Measurements from ENCODE around the gene ACAA2. TPM values are rescaled to one million over a fixed set of nuclear protein-coding genes. Genes with fewer than 3 reads are reported as not detected.
"Not testable (repeated sequence)": the region's sequence is repeated elsewhere in the genome, so short reads cannot be mapped to it uniquely, and the experiment has no call there.

The ACAA2 gene
- polyA plus RNA-seq, 3 donors = 20.8 to 109 (median 97.6) TPM

- Histone ChIP-seq H3K79me2 (ENCODE audit: insufficient read depth, low read length) (no peaks in the 10 kb centered on the region), H3K4me3 (replicated peaks in 1 of 3; ENCODE audit: low read depth in 2 of 3, low read length in 3 of 3) (no peak overlapping the region), H4K20me1 (ENCODE audit: insufficient read depth, low read length) (no peaks in the 10 kb centered on the region), H3K27ac (ENCODE audit: low read depth in 1 of 2, low read length in 2 of 2) (no peak overlapping the region), H3K4me1 (ENCODE audit: control insufficient read depth in 1 of 2, insufficient read depth in 2 of 2, low read length in 2 of 2) (no peaks in the 10 kb centered on the region), H3K27me3 (ENCODE audit: control insufficient read depth in 2 of 2, insufficient read depth in 2 of 2, low read length in 2 of 2) (no peaks in the 10 kb centered on the region), H3K4me2 (replicated peaks; ENCODE audit: extremely low read depth, low read length, poor library complexity, severe bottlenecking) (no peak overlapping the region), H3K9ac (ENCODE audit: insufficient read depth, low read length, poor library complexity, severe bottlenecking) (no peak overlapping the region), H3K36me3 (replicated peaks in 1 of 2; ENCODE audit: control insufficient read depth in 1 of 2, insufficient read depth in 2 of 2, low read length in 2 of 2) (peaks cover 56 to 77% of the 10 kb centered on the region in 2 donors), H3K9me3 (replicated peaks in 1 of 2; ENCODE audit: control insufficient read depth in 1 of 2, insufficient read depth in 1 of 2, low read length in 2 of 2) (no peaks in the 10 kb centered on the region), H2AFZ (ENCODE audit: insufficient read depth, low read depth, low read length, poor library complexity, severe bottlenecking) (no peak overlapping the region)
- Mint-ChIP-seq H3K9me3 (peaks cover 0 to 5% (median 0%) of the 10 kb centered on the region in 7 donors), H3K4me3 (no peak overlapping the region), H3K27ac (no peak overlapping the region), H3K36me3 (peaks cover 69 to 81% of the 10 kb centered on the region in 2 donors), H3K4me1 (no peaks in the 10 kb centered on the region), H3K27me3 (ENCODE audit: low read depth in 3 of 3) (no peaks in the 10 kb centered on the region)
- no peak for DNase-seq
- TF ChIP-seq CTCF (IDR thresholded peaks at IDR 0.05) = no peak
- no CpG with 5 or more reads among the region's 7 CpGs for WGBS (ENCODE audit: insufficient coverage)
- intact Hi-C loops (cut with micrococcal nuclease) = no loop called here
These were observed 17.5 kb downstream of the ACAA2 start for GRCh38 chr18:49795612-49796552.

- TF ChIP-seq CTCF (IDR thresholded peaks at IDR 0.05) = no peak
- WGBS (ENCODE audit: insufficient coverage) = no CpG with 5 or more reads among the region's 3 CpGs
- Mint-ChIP-seq H3K36me3 (peaks cover 73 to 83% of the 10 kb centered on the region in 2 donors), H3K27ac (no peak overlapping the region), H3K4me3 (no peak overlapping the region), H3K9me3 (peaks cover 0 to 4% (median 0%) of the 10 kb centered on the region in 7 donors), H3K27me3 (ENCODE audit: low read depth in 3 of 3) (no peaks in the 10 kb centered on the region), H3K4me1 (no peaks in the 10 kb centered on the region)
- H3K4me2 ChIP-seq (replicated peaks; ENCODE audit: extremely low read depth, low read length, poor library complexity, severe bottlenecking) = no peak overlapping the region
- DNase-seq = no peak
- no peaks in the 10 kb centered on the region for H3K27me3 ChIP-seq (ENCODE audit: control insufficient read depth in 2 of 2, insufficient read depth in 2 of 2, low read length in 2 of 2)
- no peak overlapping the region for H2AFZ ChIP-seq (ENCODE audit: insufficient read depth, low read depth, low read length, poor library complexity, severe bottlenecking)
- H3K9me3 ChIP-seq (replicated peaks in 1 of 2; ENCODE audit: control insufficient read depth in 1 of 2, insufficient read depth in 1 of 2, low read length in 2 of 2) = no peaks in the 10 kb centered on the region
- H3K9ac ChIP-seq (ENCODE audit: insufficient read depth, low read length, poor library complexity, severe bottlenecking) = no peak overlapping the region
- intact Hi-C loops (cut with micrococcal nuclease) = no loop called here
- H3K4me1 ChIP-seq (ENCODE audit: control insufficient read depth in 1 of 2, insufficient read depth in 2 of 2, low read length in 2 of 2) = no peaks in the 10 kb centered on the region
- peaks cover 67 to 87% of the 10 kb centered on the region in 2 donors for H3K36me3 ChIP-seq (replicated peaks in 1 of 2; ENCODE audit: control insufficient read depth in 1 of 2, insufficient read depth in 2 of 2, low read length in 2 of 2)
- no peaks in the 10 kb centered on the region for H4K20me1 ChIP-seq (ENCODE audit: insufficient read depth, low read length)
- no peaks in the 10 kb centered on the region for H3K79me2 ChIP-seq (ENCODE audit: insufficient read depth, low read length)
- no peak overlapping the region for H3K4me3 ChIP-seq (replicated peaks in 1 of 3; ENCODE audit: low read depth in 2 of 3, low read length in 3 of 3)
- H3K27ac ChIP-seq (ENCODE audit: low read depth in 1 of 2, low read length in 2 of 2) = no peak overlapping the region
These were observed 18.6 kb downstream of the ACAA2 start for GRCh38 chr18:49794743-49795142.

- H3K9me3 ChIP-seq (replicated peaks in 1 of 2; ENCODE audit: control insufficient read depth in 1 of 2, insufficient read depth in 1 of 2, low read length in 2 of 2); H3K27me3 ChIP-seq (ENCODE audit: control insufficient read depth in 2 of 2, insufficient read depth in 2 of 2, low read length in 2 of 2); DNase-seq; H3K27me3 Mint-ChIP-seq (ENCODE audit: low read depth in 3 of 3); H3K4me1 Mint-ChIP-seq; H3K79me2 ChIP-seq (ENCODE audit: insufficient read depth, low read length); H2AFZ ChIP-seq (ENCODE audit: insufficient read depth, low read depth, low read length, poor library complexity, severe bottlenecking); H3K4me2 ChIP-seq (replicated peaks; ENCODE audit: extremely low read depth, low read length, poor library complexity, severe bottlenecking); H3K4me3 Mint-ChIP-seq; H3K9ac ChIP-seq (ENCODE audit: insufficient read depth, low read length, poor library complexity, severe bottlenecking); H3K9me3 Mint-ChIP-seq; H4K20me1 ChIP-seq (ENCODE audit: insufficient read depth, low read length); H3K4me3 ChIP-seq (replicated peaks in 1 of 3; ENCODE audit: low read depth in 2 of 3, low read length in 3 of 3); intact Hi-C loops (cut with micrococcal nuclease); H3K4me1 ChIP-seq (ENCODE audit: control insufficient read depth in 1 of 2, insufficient read depth in 2 of 2, low read length in 2 of 2): not testable (repeated sequence)
- peak overlapping the region in 1 of 2 donors; percentile 65 for H3K27ac ChIP-seq (ENCODE audit: low read depth in 1 of 2, low read length in 2 of 2)
- Mint-ChIP-seq H3K36me3 (peaks cover 76 to 85% of the 10 kb centered on the region in 2 donors), H3K27ac (peak overlapping the region in 2 of 7 donors; percentile 5 to 36)
- peaks cover 65 to 99% of the 10 kb centered on the region in 2 donors for H3K36me3 ChIP-seq (replicated peaks in 1 of 2; ENCODE audit: control insufficient read depth in 1 of 2, insufficient read depth in 2 of 2, low read length in 2 of 2)
- 92% methylated on average over 3 of the region's 8 CpGs for WGBS (ENCODE audit: insufficient coverage)
These were observed 23.7 kb downstream of the ACAA2 start for GRCh38 chr18:49789560-49790134.
